GM19238 (cell line): Measurements from ENCODE around the gene IL5RA.
A peak's percentile ranks its signal among the peaks of the same experiment; 100 is the strongest.

Experiments
- DNase-seq: peaks from one replicate; pipeline ENCODE4 v3.0.0; 2011; ENCODE audit warnings: low spot score; ENCODE audit not compliant: insufficient read length

IL5RA gene

GRCh38 chr3:3110299-3110630 lies at the start of gene IL5RA:
Gene IL5RA (minus strand): TSS chr3:3110374. CDS start chr3:3104984, 5,390 bp downstream.
- DNase-seq = no peak

- DNase-seq = no peak
Measured at GRCh38 chr3:3157484-3157883, 47.3 kb upstream of the IL5RA start.

- no peak for DNase-seq
Measured at GRCh38 chr3:3154879-3155610, 44.9 kb upstream of the IL5RA start.

GRCh38 chr3:3151513-3151912 lies 41.3 kb upstream of the IL5RA start:
- DNase-seq = no peak

- DNase-seq = no peak
Measured at GRCh38 chr3:3149560-3149959, 39.4 kb upstream of the IL5RA start.

GRCh38 chr3:3145831-3146230 lies 35.7 kb upstream of the IL5RA start:
- DNase-seq = no peak

GRCh38 chr3:3141939-3142338 lies 31.8 kb upstream of the IL5RA start:
- DNase-seq = no peak

GRCh38 chr3:3137526-3137925 lies 27.4 kb upstream of the IL5RA start:
- DNase-seq = no peak

- no peak for DNase-seq
Measured at GRCh38 chr3:3134750-3135448, 24.7 kb upstream of the IL5RA start.

GRCh38 chr3:3133500-3133899 lies 23.3 kb upstream of the IL5RA start:
- no peak for DNase-seq

GRCh38 chr3:3129579-3129978 lies 19.4 kb upstream of the IL5RA start:
- no peak for DNase-seq

- no peak for DNase-seq
Measured at GRCh38 chr3:3127432-3128010, 17.3 kb upstream of the IL5RA start.

GRCh38 chr3:3126477-3127431 lies 16.6 kb upstream of the IL5RA start, which contains the start of gene TRNT1:
Gene TRNT1 (plus strand): TSS chr3:3126940. CDS start chr3:3129041, 2,101 bp downstream.
- peak; percentile 92 for DNase-seq

GRCh38 chr3:3125977-3126376 lies 15.8 kb upstream of the IL5RA start:
- DNase-seq = no peak

- DNase-seq = no peak
Measured at GRCh38 chr3:3119393-3119851, 9.2 kb upstream of the IL5RA start.

- no peak for DNase-seq
Measured at GRCh38 chr3:3117651-3118050, 7.5 kb upstream of the IL5RA start.

GRCh38 chr3:3113042-3113709 lies 3.0 kb upstream of the IL5RA start:
- no peak for DNase-seq

GRCh38 chr3:3110749-3111361 lies 681 bp upstream of the IL5RA start:
- no peak for DNase-seq

- DNase-seq = no peak
Measured at GRCh38 chr3:3109407-3110298, 521 bp downstream of the IL5RA start.
